Ascending aorta (tissue), 2 donors: ENCODE data around the gene ZNRF3. TPM values are rescaled to one million over a fixed set of nuclear protein-coding genes. Genes with fewer than 3 reads are reported as not detected.

Experiments
- DNase-seq, 2 donors: peaks; one replicate each; pipeline ENCODE4 v3.0.0-alpha.2; 2019; ENCODE audit warnings: low spot score in 2 of 2
- H3K27ac ChIP-seq, 2 donors: fragments of 200-600 bp; sonication (generic); one replicate each; pipeline ENCODE4 v1.5.1; 2016 to 2017; ENCODE audit warnings: mild to moderate bottlenecking in 1 of 2
- H3K27me3 ChIP-seq: fragments of 200-600 bp; sonication (generic); one replicate; pipeline ENCODE4 v1.5.1; 2017
- H3K36me3 ChIP-seq, 2 donors: fragments of 200-600 bp; sonication (generic); one replicate each; pipeline ENCODE4 v1.5.1; 2016
- H3K4me1 ChIP-seq, 2 donors: fragments of 200-600 bp; sonication (generic); one replicate each; pipeline ENCODE4 v1.5.1; 2016 to 2017; ENCODE audit warnings: mild to moderate bottlenecking in 1 of 2
- H3K4me3 ChIP-seq, 2 donors: fragments of 200-600 bp; sonication (generic); one replicate each; pipeline ENCODE4 v1.5.1; 2016 to 2017; ENCODE audit warnings: mild to moderate bottlenecking in 1 of 2
- H3K9me3 ChIP-seq, 2 donors: fragments of 200-600 bp; sonication (generic); one replicate each; pipeline ENCODE4 v1.5.1; 2016
- CTCF ChIP-seq, 3 experiments: fragments of 200-600 bp in 2 of 3; fragments of 450-650 bp in 1 of 3; sonication (generic) in 2 of 3; IDR thresholded peaks; one replicate each; pipeline ENCODE4 v1.5.1; 2016 to 2019; ENCODE audit warnings: antibody characterized with exemption in 3 of 3, mild to moderate bottlenecking in 1 of 3, moderate library complexity in 1 of 3
- intact Hi-C: fragments of 100-400 bp; cut with DNase I; formaldehyde crosslinking; loops from one replicate; pipeline ENCODE4 v1.15.1; 2023
- total RNA-seq: library from RNA; depleted of rRNA; stranded (reverse); fragments of >200 nt; gene quantifications from one replicate; pipeline ENCODE4 v1.1.0, GENCODE V29; 2016

The ZNRF3 gene
- total RNA-seq, 1 donor from 2014 or later: 49.1 TPM

DNA sequence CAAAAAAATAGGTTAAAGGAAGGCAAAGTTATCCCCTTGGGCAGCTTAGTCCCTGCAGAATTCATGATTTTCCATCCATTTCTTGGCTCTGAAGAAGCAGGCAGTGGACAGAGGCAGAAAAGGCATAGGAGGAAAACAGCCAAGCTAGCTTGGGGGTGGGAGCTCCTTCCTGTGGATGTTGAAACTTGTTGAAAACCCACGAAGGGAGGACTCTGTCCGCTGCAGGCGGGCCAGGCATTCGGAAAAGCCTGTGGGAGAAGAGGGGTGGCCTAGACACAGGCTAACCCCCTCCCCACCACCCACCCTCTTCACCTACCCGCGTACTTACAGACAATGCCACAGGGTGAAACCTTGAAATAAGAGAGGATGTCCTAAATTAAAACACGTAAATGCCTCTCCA, 106.1 kb downstream of the ZNRF3 start:
- TF ChIP-seq CTCF (IDR thresholded peaks at IDR 0.05): no peak
- intact Hi-C loops: no loop called here

GRCh38 chr22:28989912-28990311, 106.5 kb downstream of the ZNRF3 start:
- Histone ChIP-seq H3K27me3 (no peaks in the 10 kb centered on the region), H3K27ac (peak overlapping the region; percentile 50 to 58), H3K9me3 (no peaks in the 10 kb centered on the region), H3K4me3 (no peak overlapping the region), H3K4me1 (peaks cover 8 to 17% of the 10 kb centered on the region in 2 donors), H3K36me3 (no peaks in the 10 kb centered on the region)
- TF ChIP-seq CTCF (IDR thresholded peaks at IDR 0.05): no peak
- intact Hi-C loops: no loop called here
- DNase-seq: no peak

More for the DNA sequence above, 106.1 kb downstream of the ZNRF3 start:
- Histone ChIP-seq H3K36me3 (no peaks in the 10 kb centered on the region), H3K27ac (peak overlapping the region; percentile 50 to 58), H3K4me1 (peaks cover 8 to 17% of the 10 kb centered on the region in 2 donors), H3K27me3 (no peaks in the 10 kb centered on the region), H3K4me3 (no peak overlapping the region), H3K9me3 (no peaks in the 10 kb centered on the region)
- no peak for DNase-seq

DNA sequence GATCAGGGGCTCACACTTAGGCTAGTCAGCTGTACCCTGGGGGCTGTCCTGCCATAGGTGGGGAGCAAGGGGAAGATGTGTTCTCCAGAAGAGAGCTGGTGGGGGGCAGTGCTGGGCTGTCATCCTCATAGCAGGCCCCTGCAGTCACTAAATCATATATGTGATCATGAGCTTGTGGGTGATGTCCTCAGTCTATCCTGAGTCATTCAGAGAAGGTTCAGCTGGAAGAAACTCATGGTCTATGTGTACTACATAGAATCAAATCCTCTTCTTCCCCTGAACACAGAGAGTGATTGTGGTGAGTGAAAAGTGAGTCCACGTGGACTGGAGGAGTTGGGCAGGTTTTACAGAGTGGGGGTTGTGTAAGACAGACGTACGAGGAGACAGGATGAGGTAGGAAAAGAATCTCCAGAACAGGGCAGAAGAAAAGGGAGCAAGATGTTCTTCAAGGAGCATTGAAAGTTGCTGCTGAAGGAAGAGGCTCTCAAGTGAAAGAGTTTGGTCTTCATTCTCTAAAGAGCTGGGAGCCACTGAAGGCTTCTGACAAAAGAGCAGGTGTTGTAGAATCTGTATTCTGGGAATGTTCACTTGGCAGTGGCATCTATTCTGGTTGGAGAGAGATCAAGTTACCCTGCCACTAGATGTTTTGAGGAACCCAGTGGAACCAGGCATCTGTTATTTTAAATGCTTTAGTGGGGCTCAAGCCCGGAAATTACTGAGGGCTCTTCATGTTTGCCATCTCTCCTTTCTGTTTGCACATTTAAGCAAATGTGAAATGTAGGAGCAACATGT, 109.4 kb downstream of the ZNRF3 start:
- Histone ChIP-seq H3K4me1 (peaks cover 8 to 10% of the 10 kb centered on the region in 2 donors), H3K9me3 (no peaks in the 10 kb centered on the region), H3K4me3 (no peak overlapping the region), H3K27ac (no peak overlapping the region), H3K36me3 (no peaks in the 10 kb centered on the region), H3K27me3 (no peaks in the 10 kb centered on the region)
- DNase-seq: no peak
- intact Hi-C loops: no loop called here
- TF ChIP-seq CTCF (IDR thresholded peaks at IDR 0.05): no peak

DNA sequence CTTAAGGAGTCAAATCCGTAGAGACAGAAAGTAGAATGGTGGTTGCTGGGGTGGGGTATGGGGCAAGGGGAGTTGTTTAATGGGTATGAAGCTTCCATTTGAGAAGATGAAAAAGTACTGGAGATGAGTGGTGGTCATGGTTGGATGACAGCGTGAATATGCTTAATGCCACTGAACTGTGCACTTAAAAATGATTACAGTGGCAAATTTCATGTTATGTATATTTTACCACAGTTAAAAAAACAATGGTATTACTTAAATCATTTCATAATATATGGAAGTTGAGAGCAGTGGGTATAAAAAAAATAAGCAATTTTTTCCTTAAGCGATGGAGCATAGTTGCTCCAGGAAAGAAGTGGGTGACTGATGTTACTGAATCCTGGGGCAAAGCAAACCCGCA, 111.2 kb downstream of the ZNRF3 start:
- intact Hi-C loops: no loop called here
- H3K9me3 ChIP-seq: no peaks in the 10 kb centered on the region

GRCh38 chr22:28995551-28995950, 112.2 kb downstream of the ZNRF3 start:
- Histone ChIP-seq H3K36me3 (no peaks in the 10 kb centered on the region), H3K4me1 (peaks cover 0 to 7% of the 10 kb centered on the region in 2 donors), H3K27ac (no peak overlapping the region), H3K4me3 (no peak overlapping the region), H3K9me3 (no peaks in the 10 kb centered on the region), H3K27me3 (no peaks in the 10 kb centered on the region)
- no peak for TF ChIP-seq CTCF (IDR thresholded peaks at IDR 0.05)
- intact Hi-C loops: no loop called here
- DNase-seq: no peak

More for the DNA sequence above, 111.2 kb downstream of the ZNRF3 start:
- Histone ChIP-seq H3K36me3 (no peaks in the 10 kb centered on the region), H3K4me3 (no peak overlapping the region), H3K4me1 (peaks cover 0 to 1% of the 10 kb centered on the region in 2 donors), H3K27me3 (no peaks in the 10 kb centered on the region), H3K27ac (no peak overlapping the region)
- no peak for TF ChIP-seq CTCF (IDR thresholded peaks at IDR 0.05)
- DNase-seq: no peak
